HG03571 (cell line): Measurements from ENCODE around the gene PLD1.

ENCODE experiments used
- ATAC-seq: cut with Tn5 transposase; IDR thresholded peaks from one replicate; pipeline ENCODE4 v1.9.1; 2021; ENCODE audit not compliant: unreplicated experiment

Gene PLD1

GRCh38 chr3:171797265-171797679 is 13.0 kb downstream of the PLD1 start:
- peak; percentile 65 for ATAC-seq

DNA sequence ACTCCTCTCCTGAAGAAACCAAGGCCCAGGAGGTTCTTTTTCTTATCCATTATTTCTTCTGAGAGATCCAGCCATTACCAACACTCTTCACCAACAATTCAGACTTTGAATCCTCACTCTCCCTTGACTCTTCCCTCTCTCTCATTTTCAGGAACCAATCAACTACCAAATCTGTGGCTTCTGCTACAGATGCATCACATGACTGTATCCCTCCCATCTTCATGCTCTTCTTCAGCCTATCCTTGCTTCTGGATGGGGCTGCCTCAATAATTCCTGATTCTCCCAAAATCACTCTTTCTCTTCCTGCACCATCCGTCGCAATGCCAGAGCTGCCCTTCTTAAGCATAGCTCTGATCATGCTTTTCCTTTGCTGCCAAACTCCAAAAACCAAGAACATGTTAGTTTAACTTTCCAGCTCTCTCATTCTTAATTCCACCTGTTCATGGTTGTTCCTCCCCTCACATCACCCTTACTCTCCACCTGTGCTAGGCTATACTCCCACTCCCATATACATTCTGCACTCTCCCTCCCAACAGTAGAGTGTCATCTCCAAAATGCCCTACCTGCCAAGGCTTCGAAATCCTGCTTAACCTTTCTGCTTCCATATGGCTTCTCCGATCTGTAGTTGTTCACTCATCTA is 13.5 kb downstream of the PLD1 start:
- no peak for ATAC-seq

DNA sequence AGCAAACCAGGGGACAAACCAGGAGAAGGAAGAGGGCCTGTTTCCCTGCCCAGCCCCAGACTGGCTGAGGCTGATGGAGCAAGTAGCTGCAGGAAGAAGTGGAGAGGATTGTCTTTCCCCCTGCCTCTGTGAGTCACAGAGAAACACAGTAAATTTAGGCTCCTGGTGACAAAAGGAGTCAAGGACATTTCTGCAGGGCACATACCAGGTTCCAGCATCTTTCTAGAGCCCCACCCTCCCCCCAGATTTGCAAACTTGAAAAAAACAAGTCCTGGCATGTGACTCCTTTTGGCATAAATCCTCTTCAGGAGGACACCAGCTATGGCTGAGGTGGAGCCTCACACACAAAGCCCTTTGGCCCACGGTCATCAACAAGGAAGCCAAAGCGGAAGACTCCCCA is 17.8 kb downstream of the PLD1 start:
- ATAC-seq: no peak

- ATAC-seq: no peak
Observed at GRCh38 chr3:171791692-171792076, 18.6 kb downstream of the PLD1 start.

DNA sequence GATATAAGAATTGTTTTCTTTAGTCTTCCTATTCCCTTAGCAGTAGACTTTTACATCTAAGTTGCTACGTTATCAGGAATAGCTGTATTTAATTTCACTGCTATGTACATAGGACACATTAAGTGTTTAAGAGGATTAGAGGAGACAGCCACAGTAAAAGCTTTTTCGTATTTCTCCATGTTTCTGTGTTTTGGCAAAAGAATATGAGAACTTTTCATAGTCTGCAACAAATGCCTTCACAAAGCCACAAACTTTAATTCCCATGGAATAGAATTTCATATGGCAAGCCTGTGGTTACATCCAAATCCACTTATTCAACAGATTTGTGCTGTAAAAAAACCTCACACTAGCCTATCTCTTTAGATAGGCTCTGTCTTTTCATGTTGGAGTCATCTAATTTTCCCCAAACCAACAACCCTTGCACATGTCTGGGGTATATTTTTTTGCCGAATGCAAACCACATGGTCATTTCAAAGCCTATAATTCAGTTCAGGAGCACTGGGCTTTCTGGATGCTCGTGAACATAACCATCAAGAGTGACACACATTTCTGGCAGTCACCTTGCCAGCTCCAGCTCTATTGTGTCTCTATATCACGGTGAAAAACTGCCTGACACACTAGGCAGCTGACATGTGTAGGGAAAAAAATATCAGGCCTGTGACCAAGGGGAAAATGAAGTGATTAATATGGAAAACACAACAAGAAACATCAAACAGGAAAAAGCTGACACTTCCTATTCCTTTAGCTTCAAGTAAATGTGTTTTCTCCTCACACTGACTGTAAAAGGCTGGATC is 19.2 kb downstream of the PLD1 start:
- no peak for ATAC-seq

GRCh38 chr3:171790574-171790897 is 19.7 kb downstream of the PLD1 start:
- ATAC-seq: no peak

DNA sequence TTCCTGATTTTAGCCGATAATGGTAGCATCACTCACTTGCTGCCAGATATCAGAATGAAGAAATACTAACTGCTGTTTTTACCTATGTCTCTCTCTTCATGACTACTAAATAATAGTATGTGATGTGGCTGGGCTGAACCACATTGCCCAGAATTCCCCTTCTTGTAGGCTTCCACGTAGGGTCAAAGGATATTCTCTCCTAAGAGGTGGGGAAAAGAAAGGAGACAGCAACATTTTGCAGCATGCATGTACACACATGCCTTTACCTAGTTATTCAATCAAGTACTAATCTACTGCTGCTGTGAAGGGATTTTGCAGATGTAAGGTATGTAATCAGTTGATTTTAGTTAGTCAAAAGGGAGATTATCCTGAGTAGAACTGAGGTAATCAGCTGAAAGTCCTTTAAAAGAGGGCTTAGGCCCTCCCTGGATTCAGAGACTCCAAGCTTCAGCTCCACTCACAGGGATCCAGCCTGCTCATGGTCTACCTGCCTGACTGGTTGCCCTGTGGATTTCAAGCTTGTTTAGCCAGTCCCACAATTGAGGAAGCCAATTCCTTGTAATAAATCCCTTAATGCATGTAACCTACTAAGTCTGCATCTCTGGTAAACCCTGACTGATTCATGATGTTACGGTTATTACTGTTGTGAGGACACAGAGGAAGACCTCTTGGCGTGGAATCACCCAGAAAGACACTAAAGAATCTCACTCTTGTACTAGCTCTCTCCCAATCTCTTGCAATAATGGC is 20.4 kb downstream of the PLD1 start:
- ATAC-seq: no peak

DNA sequence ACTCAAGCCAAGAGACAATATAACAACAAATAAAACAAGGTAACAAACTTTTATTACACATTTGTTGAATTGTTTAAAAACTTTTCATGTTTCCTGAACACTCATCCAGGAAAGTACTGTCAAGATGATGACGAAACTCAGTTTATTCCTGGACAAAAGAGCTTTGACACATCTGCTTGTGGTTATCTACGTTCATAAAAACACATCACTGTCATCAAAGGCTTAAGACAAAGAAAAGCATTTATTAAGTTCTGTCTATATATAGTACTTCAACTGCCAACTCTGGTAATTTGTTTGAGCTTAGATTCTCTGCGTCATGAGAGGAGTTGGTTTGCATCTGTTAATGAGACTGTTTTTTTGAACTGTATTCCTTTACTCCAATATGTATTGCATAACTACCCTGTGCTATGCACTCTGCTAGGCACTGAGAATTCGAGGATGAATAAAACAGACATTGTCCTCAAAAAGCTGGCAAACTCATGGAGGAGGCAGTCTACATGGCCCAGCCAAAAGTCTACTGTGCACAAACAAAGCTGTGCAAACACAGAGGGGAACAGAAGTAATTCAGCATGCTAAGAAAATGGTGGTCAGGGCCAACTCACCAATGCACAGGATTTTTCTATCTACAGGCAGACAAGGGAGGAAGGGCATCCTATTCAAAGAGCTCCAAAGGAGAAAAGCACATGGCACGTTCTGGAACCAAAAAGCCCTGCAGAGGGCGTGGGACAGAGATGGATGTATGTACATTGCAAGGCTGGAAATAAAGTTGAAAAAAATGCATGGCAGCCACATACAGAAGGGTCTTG is 21.5 kb downstream of the PLD1 start:
- no peak for ATAC-seq

GRCh38 chr3:171786997-171787396 is 23.3 kb downstream of the PLD1 start:
- no peak for ATAC-seq

DNA sequence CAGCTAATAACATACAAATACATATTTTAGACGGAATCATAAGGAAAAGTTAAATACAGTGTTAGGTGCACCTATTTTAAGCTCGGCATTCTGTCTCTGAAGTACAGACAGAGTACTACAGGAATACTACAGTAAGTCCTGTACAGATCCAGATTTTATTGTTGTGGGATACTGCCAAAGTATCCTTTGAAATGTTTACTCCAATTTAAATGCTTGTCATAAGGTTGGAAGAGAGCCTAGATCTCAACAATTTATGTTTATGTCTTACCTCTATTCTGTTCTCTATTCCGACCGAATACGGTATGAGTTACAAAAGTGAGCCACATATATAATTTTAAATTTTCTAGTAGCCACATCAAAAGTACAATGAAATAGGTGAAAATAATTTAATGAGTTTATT is 25.3 kb downstream of the PLD1 start:
- ATAC-seq: no peak

GRCh38 chr3:171784387-171784786 is 25.9 kb downstream of the PLD1 start:
- ATAC-seq: no peak

GRCh38 chr3:171783626-171784025 is 26.7 kb downstream of the PLD1 start:
- no peak for ATAC-seq

GRCh38 chr3:171783086-171783485 is 27.2 kb downstream of the PLD1 start:
- no peak for ATAC-seq

DNA sequence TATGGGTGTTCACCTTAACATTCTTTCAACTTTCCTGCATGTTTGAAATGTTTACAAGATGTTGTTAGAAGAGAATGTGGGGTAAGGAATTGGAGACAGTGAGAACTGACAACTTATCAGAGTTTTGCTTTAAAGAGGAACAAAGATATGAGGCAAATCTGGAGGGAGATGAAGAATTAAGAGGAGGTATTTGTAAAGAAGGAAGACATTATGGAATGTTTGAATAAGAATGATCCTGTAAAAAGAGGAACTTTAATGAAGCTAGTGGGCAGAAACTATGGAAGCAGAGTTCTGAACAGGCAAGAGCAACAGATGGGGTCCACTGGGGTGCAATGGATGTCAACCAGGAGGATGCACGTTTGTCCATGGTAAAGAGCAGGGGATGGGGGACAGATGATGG is 27.7 kb downstream of the PLD1 start:
- ATAC-seq: no peak

- no peak for ATAC-seq
Observed at GRCh38 chr3:171781711-171782127, 28.6 kb downstream of the PLD1 start.

- no peak for ATAC-seq
Observed at GRCh38 chr3:171778493-171778892, 31.8 kb downstream of the PLD1 start.

- no peak for ATAC-seq
Observed at GRCh38 chr3:171777596-171777995, 32.7 kb downstream of the PLD1 start.

DNA sequence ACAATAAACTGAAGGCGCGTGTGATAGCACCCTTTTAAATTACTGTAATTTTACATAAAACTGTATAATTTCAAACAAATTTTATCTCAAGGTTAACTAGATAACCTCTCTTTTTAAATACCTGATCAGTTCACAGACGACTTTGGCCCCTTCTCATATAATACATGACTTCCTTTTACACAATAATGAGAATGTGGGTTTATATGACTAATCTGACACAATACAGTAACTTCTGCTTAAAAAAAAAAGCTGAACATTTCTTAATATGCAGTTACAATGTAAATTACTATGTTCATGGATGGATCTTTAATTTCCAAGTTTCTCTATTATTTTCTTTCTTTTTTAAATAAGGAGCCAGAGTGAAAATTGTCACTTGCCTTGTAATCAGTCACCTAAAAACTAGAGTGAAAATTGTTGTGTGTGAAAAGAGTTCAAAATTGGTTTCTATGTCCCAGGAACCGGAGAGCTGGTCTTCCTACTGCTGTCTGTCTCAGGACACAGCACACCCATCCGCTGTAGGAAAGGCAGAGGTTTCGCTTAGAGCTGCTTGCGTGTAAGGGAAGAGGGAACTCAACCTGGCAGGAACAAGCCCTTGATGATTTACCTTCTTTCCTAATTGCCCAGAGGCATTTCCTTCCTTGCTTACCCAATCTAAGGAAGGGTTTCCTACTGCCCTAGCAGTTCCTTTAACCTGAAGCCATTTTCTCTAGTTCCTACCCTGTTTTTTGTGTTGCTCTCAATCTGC is 33.3 kb downstream of the PLD1 start:
- no peak for ATAC-seq

- no peak for ATAC-seq
Observed at GRCh38 chr3:171776411-171776810, 33.9 kb downstream of the PLD1 start.

- no peak for ATAC-seq
Observed at GRCh38 chr3:171775943-171776342, 34.3 kb downstream of the PLD1 start.

- no peak for ATAC-seq
Observed at GRCh38 chr3:171774521-171774920, 35.8 kb downstream of the PLD1 start.
